Stimulated activated effector memory CD8-positive, alpha-beta T cell treated with anti-CD3 and anti-CD28 coated beads, Interleukin-12 subunit alpha, Interleukin-12 subunit beta, amount 100 ng/mL, for 72 hours (primary cell): ENCODE results near the gene WDFY2.
"Not testable (repeated sequence)": the region's sequence is repeated elsewhere in the genome, so short reads cannot be mapped to it uniquely, and the experiment has no call there.

Experiments used
- ATAC-seq: fragments of 150-1000 bp; cut with Tn5 transposase; 2 replicates; pipeline ENCODE4 v1.10.0; 2021
- DNase-seq, 2 donors: peaks; one replicate each; pipeline ENCODE4 v3.0.0; 2021 to 2022; ENCODE audit warnings: low spot score in 2 of 2
- H3K27ac Mint-ChIP-seq: one replicate; pipeline ENCODE4 v1.8.0; 2022; ENCODE audit warnings: mild to moderate bottlenecking, mixed read lengths
- H3K36me3 Mint-ChIP-seq: one replicate; pipeline ENCODE4 v1.8.0; 2022; ENCODE audit warnings: mild to moderate bottlenecking, mixed read lengths
- H3K4me1 Mint-ChIP-seq: one replicate; pipeline ENCODE4 v1.8.0; 2022; ENCODE audit warnings: mixed read lengths
- H3K4me3 Mint-ChIP-seq: one replicate; pipeline ENCODE4 v1.8.0; 2022; ENCODE audit warnings: mild to moderate bottlenecking, mixed read lengths
- H3K9me3 Mint-ChIP-seq: one replicate; pipeline ENCODE4 v1.8.0; 2022; ENCODE audit warnings: mixed read lengths

Gene WDFY2

DNA sequence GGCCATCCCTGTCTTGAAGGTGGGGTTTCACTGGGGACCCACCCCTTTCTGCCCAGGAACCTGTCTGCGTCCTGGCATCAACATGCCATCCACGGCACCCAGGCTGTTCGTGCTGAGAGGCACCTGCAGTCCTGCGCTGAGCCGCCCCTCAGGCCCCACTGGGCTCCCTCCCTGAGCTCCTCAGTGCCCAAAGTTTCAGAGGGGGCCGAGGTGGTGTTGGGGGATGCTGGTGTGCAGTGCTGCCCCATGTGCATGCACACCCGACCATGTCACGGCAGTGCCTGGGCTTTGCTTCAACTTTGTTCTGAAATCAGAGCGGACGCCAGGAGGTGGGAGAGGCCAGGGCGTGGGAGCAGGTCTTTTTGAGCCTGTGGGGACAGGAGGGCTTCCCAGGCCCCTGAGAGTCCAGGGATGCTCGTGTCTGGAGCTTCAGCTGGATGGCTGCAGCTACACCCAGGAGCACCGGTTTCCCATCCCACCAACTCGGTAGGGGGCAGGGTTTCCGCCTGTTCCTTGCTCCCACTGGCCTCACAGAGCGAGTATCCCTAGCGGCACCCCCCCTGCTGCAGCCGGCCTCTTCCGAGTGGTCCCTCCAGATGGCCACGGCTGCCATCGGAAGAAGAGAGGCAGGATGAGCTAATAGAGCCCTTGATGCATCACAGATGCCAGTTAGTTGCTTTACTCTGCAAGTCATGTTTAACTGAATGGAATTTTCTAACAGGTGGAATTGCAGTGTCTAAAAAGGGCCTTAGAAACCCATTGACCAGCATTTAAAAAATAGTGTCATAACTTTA is 44.0 kb downstream of the WDFY2 start:
- Mint-ChIP-seq H3K4me1 (peaks cover 57% of the 10 kb centered on the region), H3K36me3 (no peaks in the 10 kb centered on the region), H3K4me3 (no peak overlapping the region), H3K27ac (no peak overlapping the region), H3K9me3 (no peaks in the 10 kb centered on the region)
- no peak for ATAC-seq
- DNase-seq: no peak

- Mint-ChIP-seq H3K4me3 (no peak overlapping the region), H3K9me3 (no peaks in the 10 kb centered on the region), H3K27ac (peak overlapping the region; percentile 23), H3K4me1 (peaks cover 51% of the 10 kb centered on the region), H3K36me3 (no peaks in the 10 kb centered on the region)
- ATAC-seq (peak; percentile 49), DNase-seq (no peak)
Observed at GRCh38 chr13:51629491-51630287, 45.4 kb downstream of the WDFY2 start.

DNA sequence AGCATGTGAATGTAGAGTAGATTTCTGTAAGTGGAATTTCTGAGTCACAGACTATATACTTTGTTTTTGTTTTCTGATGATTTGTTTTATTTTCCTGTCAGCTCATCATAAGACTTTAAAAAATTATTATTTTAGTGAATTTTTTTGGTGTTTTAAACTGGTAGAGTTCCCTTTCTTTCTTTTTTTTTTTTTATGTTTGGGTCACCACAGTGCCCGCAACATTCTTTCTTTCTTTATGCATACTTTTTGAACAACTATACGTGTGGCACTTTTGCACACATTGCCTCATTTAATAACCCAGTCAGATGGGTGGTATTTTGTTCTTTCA is 46.0 kb downstream of the WDFY2 start:
- DNase-seq: no peak
- Mint-ChIP-seq H3K4me1 (peaks cover 51% of the 10 kb centered on the region), H3K36me3 (no peaks in the 10 kb centered on the region), H3K9me3 (no peaks in the 10 kb centered on the region), H3K27ac (peak overlapping the region; percentile 23), H3K4me3 (no peak overlapping the region)
- no peak for ATAC-seq

DNA sequence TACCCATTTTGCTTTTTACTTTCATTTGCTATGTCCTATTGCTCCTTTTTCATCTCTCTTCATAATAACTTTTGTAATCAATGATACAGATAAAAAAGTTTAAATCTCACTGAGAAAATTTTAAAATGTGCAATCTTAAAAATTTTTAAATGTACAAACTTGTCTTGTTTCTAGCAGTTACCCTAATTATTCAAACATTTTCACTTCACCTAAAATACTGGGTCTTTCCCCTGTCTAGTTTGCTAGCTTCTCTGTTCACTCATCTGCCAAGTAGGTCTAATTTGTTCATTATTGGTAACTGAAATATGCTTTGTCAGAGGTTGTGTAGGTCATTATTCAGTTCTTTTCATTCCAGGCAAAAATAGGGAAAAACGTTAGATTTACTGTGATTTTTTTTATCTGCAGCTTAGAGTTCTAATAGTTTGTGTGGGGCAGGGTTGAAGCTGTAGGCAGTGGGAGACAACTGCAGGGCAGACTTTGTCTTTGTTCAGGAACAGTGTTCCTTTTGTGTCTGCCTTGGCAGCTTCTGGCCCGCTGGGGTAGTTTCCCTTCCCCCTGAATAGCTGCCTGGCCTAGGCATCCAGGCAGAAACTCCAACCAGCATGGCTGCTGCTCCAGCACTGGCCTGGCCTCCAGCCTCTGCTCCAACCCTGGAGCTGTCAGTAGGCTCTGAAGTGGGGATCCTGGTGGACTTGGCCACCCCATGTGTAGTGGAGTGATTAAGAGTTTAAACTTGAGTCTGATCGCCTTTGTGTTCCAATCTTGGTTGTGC is 48.5 kb downstream of the WDFY2 start:
- ATAC-seq (no peak), DNase-seq (no peak)
- no peaks in the 10 kb centered on the region for H3K36me3 Mint-ChIP-seq
- H3K27ac Mint-ChIP-seq: no peak overlapping the region
- H3K4me3 Mint-ChIP-seq: no peak overlapping the region
- peaks cover 62% of the 10 kb centered on the region for H3K4me1 Mint-ChIP-seq
- H3K9me3 Mint-ChIP-seq: no peaks in the 10 kb centered on the region

DNA sequence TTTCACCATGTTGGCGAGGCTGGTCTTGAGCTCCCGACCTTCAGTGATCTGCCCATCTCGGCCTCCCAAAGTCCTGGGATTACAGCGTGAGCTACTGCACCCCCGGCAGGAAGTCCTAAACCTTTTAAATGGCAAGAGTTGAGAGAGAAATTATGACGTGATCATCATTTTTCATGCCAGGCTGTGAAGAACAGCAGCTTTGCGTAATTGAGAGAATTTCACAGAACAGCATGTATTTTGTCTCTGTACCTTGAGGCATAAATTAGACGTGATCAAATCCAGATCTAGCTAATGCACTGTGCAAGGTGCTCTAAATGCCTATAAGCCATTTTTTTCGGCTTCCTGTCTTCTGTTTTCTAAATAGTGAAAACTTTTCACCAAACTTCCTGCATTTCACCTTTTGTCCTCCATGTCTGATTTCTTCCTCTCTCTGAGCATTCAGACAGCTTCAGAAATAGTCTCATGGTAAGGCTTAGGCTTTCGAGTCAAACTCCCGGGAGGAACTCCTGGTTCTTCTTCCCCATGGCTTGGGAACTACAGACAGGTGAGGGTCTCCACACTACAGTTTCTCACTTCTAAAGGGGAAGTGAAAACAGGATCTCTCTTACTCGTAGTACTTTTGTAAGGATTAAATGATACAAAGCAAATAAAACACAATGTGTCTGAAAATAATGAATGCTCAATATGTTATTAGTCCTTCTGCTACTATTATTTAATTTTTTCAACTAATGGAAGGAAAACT is 51.0 kb downstream of the WDFY2 start:
- Mint-ChIP-seq H3K4me3 (peak overlapping the region; percentile 45), H3K9me3 (no peaks in the 10 kb centered on the region), H3K4me1 (peaks cover 49% of the 10 kb centered on the region), H3K27ac (peak overlapping the region; percentile 78), H3K36me3 (no peaks in the 10 kb centered on the region)
- DNase-seq (no peak), ATAC-seq (no peak)

DNA sequence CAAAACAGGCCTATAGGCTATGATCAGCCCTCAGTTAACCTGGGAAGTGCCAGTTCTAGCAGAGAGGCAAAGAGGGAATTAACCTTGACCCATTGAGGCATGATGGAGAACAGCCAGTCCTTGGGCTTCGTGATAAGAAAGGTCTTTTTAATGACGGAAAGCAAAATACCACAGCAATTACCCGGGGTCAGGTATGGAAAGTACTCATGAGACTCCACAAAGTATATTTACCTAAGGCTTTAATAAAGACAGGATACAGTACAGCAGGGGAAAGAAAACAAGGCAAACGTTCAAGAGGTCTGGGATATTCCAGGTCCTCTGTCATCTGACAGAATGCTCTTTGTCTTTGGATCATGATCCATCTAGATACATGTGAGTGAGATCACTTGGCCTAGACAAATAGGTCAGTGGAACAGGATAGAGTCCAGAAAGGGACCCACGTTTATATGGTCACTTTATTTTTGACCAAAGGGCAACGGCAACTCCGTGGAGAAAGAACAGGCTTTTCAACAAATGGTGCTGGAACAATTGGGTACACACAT is 52.2 kb downstream of the WDFY2 start:
- peak overlapping the region; percentile 16 for H3K27ac Mint-ChIP-seq
- DNase-seq (no peak), ATAC-seq (no peak)
- H3K4me3 Mint-ChIP-seq: no peak overlapping the region
- H3K36me3 Mint-ChIP-seq: no peaks in the 10 kb centered on the region
- no peaks in the 10 kb centered on the region for H3K9me3 Mint-ChIP-seq
- peaks cover 46% of the 10 kb centered on the region for H3K4me1 Mint-ChIP-seq

GRCh38 chr13:51637852-51638215 is 53.6 kb downstream of the WDFY2 start:
- no peaks in the 10 kb centered on the region for H3K9me3 Mint-ChIP-seq
- no peak for DNase-seq
- H3K4me3 Mint-ChIP-seq: no peak overlapping the region
- peaks cover 38% of the 10 kb centered on the region for H3K4me1 Mint-ChIP-seq
- ATAC-seq: no peak
- H3K27ac Mint-ChIP-seq: no peak overlapping the region
- H3K36me3 Mint-ChIP-seq: no peaks in the 10 kb centered on the region

DNA sequence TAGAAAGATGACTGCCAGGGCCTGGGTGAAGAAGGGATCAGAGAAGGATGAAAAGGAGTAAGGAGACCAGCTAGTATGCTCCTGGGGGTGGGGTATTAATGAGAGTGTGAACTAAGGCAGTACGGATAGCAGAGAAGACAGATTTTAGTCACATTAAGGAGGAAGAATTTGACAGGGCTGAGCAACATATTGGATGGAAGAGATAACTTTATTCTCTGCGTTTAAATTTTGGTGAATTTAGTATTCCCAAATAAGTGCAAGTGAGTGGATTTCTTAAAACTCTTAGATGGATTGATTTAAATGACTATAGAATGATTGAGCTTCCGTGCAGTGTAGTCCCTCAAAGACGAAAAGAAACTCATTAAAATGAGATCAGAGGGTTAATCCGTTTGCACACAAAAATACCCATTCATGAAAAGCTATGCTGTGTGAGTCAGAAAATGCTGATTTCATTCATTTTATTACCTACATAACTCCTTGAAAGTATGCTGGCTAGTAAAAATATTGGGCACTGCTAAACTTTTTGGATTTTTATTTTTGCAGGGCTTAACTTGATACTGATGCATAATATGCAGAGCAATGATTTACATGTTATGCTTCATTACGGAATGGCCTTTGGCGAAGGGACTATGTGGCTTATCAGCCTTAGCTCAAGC is 54.1 kb downstream of the WDFY2 start:
- no peaks in the 10 kb centered on the region for H3K9me3 Mint-ChIP-seq
- H3K36me3 Mint-ChIP-seq: no peaks in the 10 kb centered on the region
- no peak overlapping the region for H3K27ac Mint-ChIP-seq
- DNase-seq (no peak), ATAC-seq (no peak)
- peaks cover 37% of the 10 kb centered on the region for H3K4me1 Mint-ChIP-seq
- no peak overlapping the region for H3K4me3 Mint-ChIP-seq

DNA sequence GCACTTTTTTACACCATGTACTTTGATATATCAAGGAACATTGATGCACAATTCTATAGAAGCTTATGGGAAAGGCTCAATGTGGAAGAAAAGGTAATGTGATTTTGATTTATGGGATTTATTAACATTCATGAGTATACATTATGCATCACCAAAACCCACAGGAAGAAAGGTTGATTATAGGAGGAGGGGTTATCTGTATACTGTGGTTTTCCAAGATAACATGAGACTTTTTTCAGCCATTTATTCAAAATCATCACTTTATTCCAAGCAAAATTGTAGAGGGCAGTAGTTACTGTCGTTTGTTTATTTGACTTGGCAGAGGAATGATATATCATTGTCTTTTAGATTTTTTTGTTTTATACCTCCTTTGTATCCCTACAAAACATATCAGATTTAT is 54.9 kb downstream of the WDFY2 start:
- peaks cover 44% of the 10 kb centered on the region for H3K4me1 Mint-ChIP-seq
- H3K9me3 Mint-ChIP-seq: no peaks in the 10 kb centered on the region
- no peak for DNase-seq
- no peak for ATAC-seq
- no peak overlapping the region for H3K4me3 Mint-ChIP-seq
- H3K27ac Mint-ChIP-seq: no peak overlapping the region
- H3K36me3 Mint-ChIP-seq: no peaks in the 10 kb centered on the region

GRCh38 chr13:51640696-51641095 is 56.4 kb downstream of the WDFY2 start:
- DNase-seq, H3K36me3 Mint-ChIP-seq, H3K4me3 Mint-ChIP-seq, ATAC-seq, H3K9me3 Mint-ChIP-seq, H3K27ac Mint-ChIP-seq: not testable (repeated sequence)
- H3K4me1 Mint-ChIP-seq: peaks cover 46% of the 10 kb centered on the region

DNA sequence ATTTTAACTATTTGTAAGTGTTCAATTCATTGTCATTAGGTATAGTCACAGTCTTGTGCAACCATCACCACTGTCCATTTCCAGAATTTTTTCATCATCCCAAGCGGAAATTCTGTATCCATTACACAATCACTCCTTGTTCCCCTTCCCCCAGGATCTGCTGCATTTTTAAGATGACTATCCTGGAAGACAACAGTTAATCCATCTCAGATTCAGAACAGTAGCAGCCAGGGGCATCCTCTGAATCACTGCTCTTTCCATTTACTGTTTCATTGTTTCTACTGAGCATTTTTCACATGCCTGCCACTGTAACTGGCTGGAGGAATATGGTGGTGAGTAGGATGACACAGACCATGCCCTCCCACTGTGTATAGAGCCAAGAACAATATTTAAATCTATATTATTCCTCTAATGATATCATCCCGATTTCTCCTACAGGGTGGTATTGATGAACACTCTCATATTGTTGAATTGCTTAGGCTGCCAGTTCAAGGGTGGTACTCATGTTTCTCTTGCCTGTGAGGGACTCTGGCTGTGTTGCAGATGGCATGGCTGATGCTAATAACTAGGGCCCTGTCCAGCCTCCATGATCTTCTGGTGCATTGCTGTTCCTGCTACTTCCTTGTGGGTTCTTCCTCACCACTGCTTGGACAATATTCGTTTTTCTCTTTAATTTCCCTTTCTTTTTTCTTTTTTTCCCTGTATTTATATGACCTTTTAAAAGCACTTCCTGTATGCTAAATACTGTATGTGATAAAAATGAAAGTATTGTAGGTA is 59.0 kb downstream of the WDFY2 start:
- peaks cover 41% of the 10 kb centered on the region for H3K4me1 Mint-ChIP-seq
- H3K36me3 Mint-ChIP-seq: peaks cover 5% of the 10 kb centered on the region
- ATAC-seq (peak; percentile 55), DNase-seq (no peak)
- H3K27ac Mint-ChIP-seq: peak overlapping the region; percentile 93
- no peaks in the 10 kb centered on the region for H3K9me3 Mint-ChIP-seq
- H3K4me3 Mint-ChIP-seq: no peak overlapping the region

DNA sequence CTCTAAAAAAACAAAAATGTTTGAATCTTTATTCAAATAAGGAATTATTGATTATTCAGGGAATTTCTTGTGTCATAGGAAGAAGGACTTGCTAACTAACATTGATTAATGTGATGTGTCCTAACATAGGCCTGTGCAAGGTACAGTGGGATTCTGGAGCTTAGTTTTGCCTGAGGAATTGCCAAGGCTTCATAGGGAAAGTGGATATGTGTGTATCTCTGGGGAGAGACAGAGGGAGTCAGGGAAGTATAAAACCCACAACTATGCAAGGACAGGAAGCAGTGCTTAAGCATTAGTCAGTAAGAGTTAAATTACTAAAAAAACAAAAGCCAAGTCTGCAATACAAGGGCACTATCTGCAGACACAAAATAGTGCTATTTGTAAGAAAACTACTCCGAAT is 59.6 kb downstream of the WDFY2 start:
- peaks cover 5% of the 10 kb centered on the region for H3K36me3 Mint-ChIP-seq
- no peak for DNase-seq
- peak overlapping the region; percentile 93 for H3K27ac Mint-ChIP-seq
- H3K4me1 Mint-ChIP-seq: peaks cover 40% of the 10 kb centered on the region
- no peaks in the 10 kb centered on the region for H3K9me3 Mint-ChIP-seq
- H3K4me3 Mint-ChIP-seq: no peak overlapping the region
- ATAC-seq: no peak

DNA sequence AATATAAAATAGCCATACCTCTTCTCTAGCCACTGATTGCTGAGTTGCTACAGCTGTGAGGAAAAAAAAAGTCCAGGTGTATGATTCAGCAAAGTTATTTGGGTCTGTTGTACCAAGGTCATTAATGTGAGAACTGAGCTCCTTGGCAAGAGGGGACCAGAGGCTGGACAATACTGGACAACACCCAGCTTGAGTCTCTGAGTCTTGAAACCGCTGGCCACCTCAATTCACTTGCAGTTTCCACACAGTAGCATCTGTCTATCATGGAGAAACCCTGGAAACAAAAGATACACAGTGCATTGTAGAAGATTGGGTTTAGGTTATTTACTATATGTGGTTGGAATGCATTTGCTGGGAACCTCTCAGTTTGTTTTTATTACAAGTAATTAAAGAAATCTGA is 60.4 kb downstream of the WDFY2 start:
- no peaks in the 10 kb centered on the region for H3K9me3 Mint-ChIP-seq
- peak overlapping the region; percentile 45 for H3K4me3 Mint-ChIP-seq
- peaks cover 5% of the 10 kb centered on the region for H3K36me3 Mint-ChIP-seq
- DNase-seq (no peak), ATAC-seq (no peak)
- H3K27ac Mint-ChIP-seq: peak overlapping the region; percentile 93
- H3K4me1 Mint-ChIP-seq: peaks cover 40% of the 10 kb centered on the region

GRCh38 chr13:51645154-51645650 is 60.9 kb downstream of the WDFY2 start:
- DNase-seq: no peak
- Mint-ChIP-seq H3K36me3 (peaks cover 5% of the 10 kb centered on the region), H3K4me3 (peak overlapping the region; percentile 45), H3K4me1 (peaks cover 40% of the 10 kb centered on the region), H3K27ac (peak overlapping the region; percentile 93), H3K9me3 (no peaks in the 10 kb centered on the region)
- peak; percentile 70 for ATAC-seq
